HCT116 (cell line): ENCODE results near the gene PMCH. TPM values are rescaled to one million over a fixed set of nuclear protein-coding genes. Genes with fewer than 3 reads are reported as not detected.

Experiments
- ATAC-seq: fragments of 200-7000 bp; cut with Tn5 transposase; 2 replicates; pipeline ENCODE4 v1.9.1; 2020; ENCODE audit warnings: mild to moderate bottlenecking, moderate library complexity
- BruUV-seq: library from RNA; stranded (reverse); fragments of 400-500 nt; replicated peaks from 2 replicates; lab custom pipeline; 2021; lab: Mats Ljungman, UMichigan
- CTCF ChIA-PET: fragments of 300-600 bp; sonication (Branson Sonifier 250); formaldehyde crosslinking; loops from one replicate; lab custom pipeline; 2021; ENCODE audit warnings: antibody characterized with exemption; lab: Charles Lee
- POLR2A ChIA-PET: fragments of 300-600, 350-600 bp; sonication (Branson Sonifier 250); formaldehyde crosslinking; loops from one replicate; lab custom pipeline; 2021; ENCODE audit warnings: antibody characterized with exemption; lab: Charles Lee
- RAD21 ChIA-PET, 2 experiments: fragments of 300-600 bp; sonication (Branson Sonifier 250); formaldehyde crosslinking; loops; one replicate each; lab custom pipeline; 2023; ENCODE audit warnings: low total read pairs in 2 of 2; ENCODE audit not compliant: uncharacterized antibody in 2 of 2, unreplicated experiment in 2 of 2, low non-redundant PET in 1 of 2; lab: Charles Lee
- DNase-seq: peaks from one replicate; pipeline ENCODE4 v3.0.0-alpha.2; 2010; ENCODE audit warnings: low read depth, low spot score
- H2AFZ ChIP-seq: fragments of 200-600 bp; shearing (Covaris generic), sonication (generic); 2 replicates; pipeline ENCODE4 v1.6.1; 2017; ENCODE audit warnings: low read depth, mixed run types, mixed read lengths, antibody characterized with exemption, low read length; ENCODE audit not compliant: poor library complexity, severe bottlenecking
- H3K27ac ChIP-seq: 2 replicates; pipeline ENCODE4 v1.5.1; 2012; ENCODE audit warnings: low read depth, low read length
- H3K27me3 ChIP-seq: fragments of 200-600 bp; sonication (generic); 2 replicates; pipeline ENCODE4 v1.6.1; 2016; ENCODE audit warnings: mixed run types, low read length, mixed read lengths; ENCODE audit not compliant: insufficient read depth
- H3K36me3 ChIP-seq, 2 experiments: fragments of 200-500 bp in 1 of 2; fragments of 200-600 bp in 1 of 2; sonication (Bioruptor generic) in 1 of 2; sonication (generic) in 1 of 2; 2 replicates each; pipeline versions ENCODE4 v1.5.1 to v1.6.1; 2014 to 2016; ENCODE audit warnings: low read length in 2 of 2, inconsistent platforms in 1 of 2, mixed read lengths in 1 of 2, mixed run types in 1 of 2; ENCODE audit not compliant: insufficient read depth in 2 of 2, control insufficient read depth in 1 of 2
- H3K4me1 ChIP-seq, 2 experiments: fragments of 200-600 bp in 1 of 2; sonication (generic) in 1 of 2; 2 replicates each; pipeline versions ENCODE4 v1.5.1 to v1.6.1; 2012 to 2017; ENCODE audit warnings: low read length in 2 of 2, inconsistent platforms in 1 of 2, mild to moderate bottlenecking in 1 of 2, mixed read lengths in 1 of 2, mixed run types in 1 of 2, moderate library complexity in 1 of 2; ENCODE audit not compliant: insufficient read depth in 2 of 2, control insufficient read depth in 1 of 2
- H3K4me2 ChIP-seq: fragments of 200-600 bp; sonication (generic); 2 replicates; pipeline ENCODE4 v1.6.1; 2017; ENCODE audit warnings: mixed run types, low read length, mixed read lengths
- H3K4me3 ChIP-seq, 2 experiments: fragments of 200-600 bp in 1 of 2; sonication (generic) in 1 of 2; replicated peaks in 1 of 2; 2 replicates each; pipeline ENCODE4 v1.5.1; 2011 to 2016; ENCODE audit warnings: low read length in 2 of 2, control low read depth in 1 of 2, low read depth in 1 of 2, mild to moderate bottlenecking in 1 of 2, mixed read lengths in 1 of 2, mixed run types in 1 of 2
- H3K79me2 ChIP-seq: fragments of 200-600 bp; sonication (generic); 2 replicates; pipeline ENCODE4 v1.6.1; 2017; ENCODE audit warnings: mild to moderate bottlenecking, mixed run types, low read length, moderate library complexity, mixed read lengths; ENCODE audit not compliant: insufficient read depth
- H3K9ac ChIP-seq: fragments of 200-600 bp; sonication (generic); 2 replicates; pipeline ENCODE4 v1.6.1; 2016; ENCODE audit warnings: low read length, mixed read lengths
- H3K9me2 ChIP-seq: fragments of 200-600 bp; sonication (generic), shearing (Covaris generic); 2 replicates; pipeline ENCODE4 v1.6.1; 2017; ENCODE audit warnings: mixed run types, mild to moderate bottlenecking, moderate library complexity; ENCODE audit not compliant: insufficient read depth
- H3K9me3 ChIP-seq, 2 experiments: fragments of 200-500 bp in 1 of 2; fragments of 200-600 bp in 1 of 2; sonication (Bioruptor generic) in 1 of 2; sonication (generic) in 1 of 2; 2 replicates each; pipeline ENCODE4 v1.6.1; 2014 to 2017; ENCODE audit warnings: low read length in 2 of 2, mixed read lengths in 2 of 2, inconsistent platforms in 1 of 2, low read depth in 1 of 2, mild to moderate bottlenecking in 1 of 2, mixed run types in 1 of 2, moderate library complexity in 1 of 2; ENCODE audit not compliant: control insufficient read depth in 1 of 2, insufficient read depth in 1 of 2
- H4K20me1 ChIP-seq: fragments of 200-600 bp; sonication (generic), shearing (Covaris generic); 2 replicates; pipeline ENCODE4 v1.6.1; 2017; ENCODE audit warnings: mixed run types, mild to moderate bottlenecking, moderate library complexity; ENCODE audit not compliant: insufficient read depth
- CTCF ChIP-seq, 3 experiments: fragments of 200-600 bp in 1 of 3; sonication (generic) in 1 of 3; IDR thresholded peaks in 2 of 3; conservative IDR thresholded peaks in 1 of 3; 2 replicates each; pipeline ENCODE4 v1.5.1; 2012 to 2017; ENCODE audit warnings: low read depth in 2 of 3, low read length in 2 of 3, antibody characterized with exemption in 1 of 3, borderline replicate concordance in 1 of 3, control low read depth in 1 of 3, mild to moderate bottlenecking in 1 of 3, mixed read lengths in 1 of 3, mixed run types in 1 of 3, moderate library complexity in 1 of 3; ENCODE audit not compliant: insufficient read depth in 1 of 3
- EZH2 ChIP-seq: fragments of 200-600 bp; sonication (generic); IDR thresholded peaks from 2 replicates; pipeline ENCODE4 v1.6.1; 2017; ENCODE audit warnings: antibody characterized with exemption, mixed run types
- RAD21 ChIP-seq: IDR thresholded peaks from 2 replicates; pipeline ENCODE4 v1.6.1; 2012; ENCODE audit warnings: low read depth, mild to moderate bottlenecking
- YY1 ChIP-seq: IDR thresholded peaks from 2 replicates; pipeline ENCODE4 v1.6.1; 2011; ENCODE audit warnings: low read length, low read depth, moderate library complexity, mild to moderate bottlenecking; ENCODE audit not compliant: insufficient replicate concordance; ENCODE audit errors: extremely low read depth
- intact Hi-C: fragments of 100-400 bp; cut with micrococcal nuclease; formaldehyde crosslinking; loops from 2 replicates; pipeline ENCODE4 v1.10.0; 2022
- total RNA-seq: library from RNA; stranded (reverse); gene quantifications from one replicate; pipeline ENCODE4 v1.2.1, GENCODE V29; 2021; ENCODE audit not compliant: unreplicated experiment

The PMCH gene
- total RNA-seq, 1 experiment from 2014 or later: not detected

- Histone ChIP-seq H3K4me3 (no peak overlapping the region), H3K9me3 (no peaks in the 10 kb centered on the region), H3K4me2 (no peak overlapping the region), H3K9me2 (no peaks in the 10 kb centered on the region), H3K27me3 (no peaks in the 10 kb centered on the region), H3K4me1 (no peaks in the 10 kb centered on the region), H3K79me2 (no peaks in the 10 kb centered on the region), H3K27ac (no peak overlapping the region), H3K9ac (no peak overlapping the region), H2AFZ (no peak overlapping the region), H3K36me3 (peaks cover 0 to 7% of the 10 kb centered on the region in 2 experiments; a peak in 2 of 4 replicates), H4K20me1 (no peaks in the 10 kb centered on the region)
- RAD21 ChIA-PET: no interaction called here
- CTCF ChIA-PET: interaction anchor here (0.8 to 1.6 kb wide), 6 partner anchors 11 to 532 kb away, joined by 3 to 10 read pairs (median 4); no protein-coding TSS in a partner anchor
- intact Hi-C loops: loop anchor here (2.0 kb wide), 1 partner anchor 315 kb away; no protein-coding TSS in a partner anchor
- POLR2A ChIA-PET: no interaction called here
- TF ChIP-seq RAD21 (peak; percentile 59), CTCF (IDR thresholded peaks at IDR 0.05 in 2 of 3, conservative IDR thresholded peaks at IDR 0.05 in 1 of 3; ENCODE audit: borderline replicate concordance in 1 of 3, insufficient read depth in 1 of 3, low read depth in 2 of 3, low read length in 2 of 3) (peak; percentile 24 to 66 (median 61); a peak in 5 of 6 replicates), YY1 (no peak), EZH2 (no peak)
- ATAC-seq (peak; percentile 78), DNase-seq (peak; percentile 4)
- no TSS peak for BruUV-seq
Measured at GRCh38 chr12:102169922-102170621, 27.6 kb downstream of the PMCH start.
